Thyroid gland (tissue), 4 donors: ENCODE measurements around the gene TPD52L1.

Experiments
- POLR2A ChIP-seq, 2 donors: fragments of 450-650 bp; IDR thresholded peaks; one replicate each; pipeline ENCODE4 v1.6.1; 2017; ENCODE audit warnings: antibody characterized with exemption in 2 of 2, mild to moderate bottlenecking in 2 of 2, moderate library complexity in 1 of 2
- TF ChIP-seq, protein P1 (sequence below), 6 experiments: fragments of 200-600 bp in 3 of 6; fragments of 450-650 bp in 3 of 6; sonication (generic) in 3 of 6; IDR thresholded peaks; one replicate each; pipeline ENCODE4 v1.5.1; 2016 to 2019; ENCODE audit warnings: antibody characterized with exemption in 6 of 6, mild to moderate bottlenecking in 2 of 6, inconsistent platforms in 1 of 6, moderate library complexity in 1 of 6

DNA sequence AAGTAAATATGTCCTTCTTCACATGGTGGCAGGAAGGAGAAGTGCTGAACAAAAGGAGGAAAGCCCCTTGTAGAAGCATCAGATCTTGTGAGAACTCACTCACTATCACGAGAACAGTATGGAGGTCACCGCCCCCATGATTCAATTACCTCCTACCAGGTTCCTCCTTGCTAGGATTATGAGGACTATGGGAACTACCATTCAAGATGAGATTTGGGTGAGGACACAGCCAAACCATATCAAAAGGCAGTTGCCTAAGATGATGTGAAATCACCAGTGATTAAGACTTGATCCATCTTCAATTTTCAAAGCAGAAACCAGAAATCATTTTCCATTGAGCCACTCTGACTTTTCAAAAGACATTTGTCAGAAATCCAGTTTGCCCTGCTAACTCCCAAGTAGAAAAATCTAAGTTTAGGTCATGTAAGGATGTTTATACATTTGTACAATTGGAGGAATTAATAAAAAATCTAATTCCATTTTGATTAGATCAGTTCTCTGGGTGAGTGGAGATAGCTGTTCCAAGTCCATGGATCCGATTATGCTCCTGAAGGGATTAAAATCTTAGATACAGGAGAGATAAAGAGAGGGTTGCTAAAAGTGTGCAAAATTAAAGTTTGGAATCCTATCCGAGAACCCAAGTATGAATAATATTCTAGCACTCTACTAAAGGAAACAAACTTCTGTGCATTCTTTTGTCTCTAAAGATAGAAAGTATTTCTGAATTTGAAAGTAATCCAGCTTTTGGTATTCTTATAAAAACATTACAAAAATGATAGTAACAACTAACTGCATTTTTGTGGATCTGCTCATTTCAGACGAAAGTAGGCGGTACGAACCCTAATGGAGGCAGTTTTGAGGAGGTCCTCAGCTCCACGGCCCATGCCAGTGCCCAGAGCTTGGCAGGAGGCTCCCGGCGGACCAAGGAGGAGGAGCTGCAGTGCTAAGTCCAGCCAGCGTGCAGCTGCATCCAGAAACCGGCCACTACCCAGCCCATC is 108.7 kb downstream of the TPD52L1 start:
- TF ChIP-seq POLR2A (IDR thresholded peaks at IDR 0.05), result no peak
- TF ChIP-seq, protein P1, sequence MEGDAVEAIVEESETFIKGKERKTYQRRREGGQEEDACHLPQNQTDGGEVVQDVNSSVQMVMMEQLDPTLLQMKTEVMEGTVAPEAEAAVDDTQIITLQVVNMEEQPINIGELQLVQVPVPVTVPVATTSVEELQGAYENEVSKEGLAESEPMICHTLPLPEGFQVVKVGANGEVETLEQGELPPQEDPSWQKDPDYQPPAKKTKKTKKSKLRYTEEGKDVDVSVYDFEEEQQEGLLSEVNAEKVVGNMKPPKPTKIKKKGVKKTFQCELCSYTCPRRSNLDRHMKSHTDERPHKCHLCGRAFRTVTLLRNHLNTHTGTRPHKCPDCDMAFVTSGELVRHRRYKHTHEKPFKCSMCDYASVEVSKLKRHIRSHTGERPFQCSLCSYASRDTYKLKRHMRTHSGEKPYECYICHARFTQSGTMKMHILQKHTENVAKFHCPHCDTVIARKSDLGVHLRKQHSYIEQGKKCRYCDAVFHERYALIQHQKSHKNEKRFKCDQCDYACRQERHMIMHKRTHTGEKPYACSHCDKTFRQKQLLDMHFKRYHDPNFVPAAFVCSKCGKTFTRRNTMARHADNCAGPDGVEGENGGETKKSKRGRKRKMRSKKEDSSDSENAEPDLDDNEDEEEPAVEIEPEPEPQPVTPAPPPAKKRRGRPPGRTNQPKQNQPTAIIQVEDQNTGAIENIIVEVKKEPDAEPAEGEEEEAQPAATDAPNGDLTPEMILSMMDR (IDR thresholded peaks at IDR 0.05), result no peak
